Small intestine (tissue), 7 donors: ENCODE data around the gene SELENOT. TPM values are rescaled to one million over a fixed set of nuclear protein-coding genes. Genes with fewer than 3 reads are reported as not detected.
"Not testable (repeated sequence)": the region's sequence is repeated elsewhere in the genome, so short reads cannot be mapped to it uniquely, and the experiment has no call there.

Experiments
- DNase-seq, 2 donors: peaks; one replicate each; pipeline versions ENCODE4 v3.0.0 to v3.0.0-alpha.2; 2013
- FAIRE-seq: peaks from 2 replicates; lab custom pipeline; 2012; peaks lifted over from hg19 to GRCh38; lab: Jason Lieb, UNC
- H3K27ac ChIP-seq, 3 donors: one replicate each; pipeline ENCODE4 v1.5.1; 2013; ENCODE audit warnings: low read length in 2 of 3, mild to moderate bottlenecking in 2 of 3, control low read depth in 1 of 3, inconsistent platforms in 1 of 3, low read depth in 1 of 3, moderate library complexity in 1 of 3
- H3K27me3 ChIP-seq, 3 donors: one replicate each; pipeline ENCODE4 v1.6.1; 2013; ENCODE audit warnings: low read length in 3 of 3, inconsistent platforms in 1 of 3; ENCODE audit not compliant: control insufficient read depth in 3 of 3, insufficient read depth in 3 of 3
- H3K36me3 ChIP-seq, 3 donors: one replicate each; pipeline ENCODE4 v1.6.1; 2013; ENCODE audit warnings: low read length in 3 of 3, inconsistent platforms in 1 of 3, low read depth in 1 of 3, mild to moderate bottlenecking in 1 of 3, moderate library complexity in 1 of 3; ENCODE audit not compliant: control insufficient read depth in 3 of 3, insufficient read depth in 2 of 3
- H3K4me1 ChIP-seq, 3 donors: one replicate each; pipeline ENCODE4 v1.6.1; 2013; ENCODE audit warnings: low read length in 2 of 3, inconsistent platforms in 1 of 3, low read depth in 1 of 3, mild to moderate bottlenecking in 1 of 3, moderate library complexity in 1 of 3; ENCODE audit not compliant: control insufficient read depth in 3 of 3, insufficient read depth in 2 of 3
- H3K4me3 ChIP-seq, 3 donors: one replicate each; pipeline ENCODE4 v1.5.1; 2013; ENCODE audit warnings: low read length in 3 of 3, control low read depth in 1 of 3, inconsistent platforms in 1 of 3, low read depth in 1 of 3, mild to moderate bottlenecking in 1 of 3, moderate library complexity in 1 of 3
- H3K9me3 ChIP-seq, 2 donors: one replicate each; pipeline ENCODE4 v1.6.1; 2013; ENCODE audit warnings: low read depth in 1 of 2, low read length in 1 of 2; ENCODE audit not compliant: control insufficient read depth in 2 of 2, insufficient read depth in 1 of 2
- WGBS, 3 donors: extraction: QIAGEN DNeasy Blood & Tissue Kit; methylation state at CpG; one replicate each; pipeline ENCODE4 v1.1.7; 2013; 5-methylcytosine and 5-hydroxymethylcytosine counted together
- polyA plus RNA-seq, 4 donors: library from polyadenylated mRNA; stranded (reverse) in 3 of 4; unstranded in 1 of 4; fragments of 200-250 nt in 3 of 4; fragments of 120-200 nt in 1 of 4; gene quantifications; one replicate each; pipeline versions ENCODE4 v1.2.1 to v1.2.3, GENCODE V29; 2013
- donor health status: healthy with polysubstance abuse.
- donor health status: control.
- donor health status: control.
- donor health status: Bipolar disorder and iron deficiency.
- donor health status: healthy.

Gene SELENOT
- polyA plus RNA-seq, 4 donors, result 41.6 to 86.3 (median 75.9) TPM

GRCh38 chr3:150611666-150612065, 8.5 kb downstream of the SELENOT start:
- H3K27ac ChIP-seq, result no peak overlapping the region
- DNase-seq (no peak), FAIRE-seq (no peak)
- no peaks in the 10 kb centered on the region for H3K9me3 ChIP-seq
- H3K4me1 ChIP-seq, result peaks cover 2 to 15% (median 6%) of the 10 kb centered on the region in 3 donors
- 97 to 98% (median 97%) methylated on average over 34 of the region's 34 CpGs for WGBS, 3 donors
- peaks cover 0 to 15% (median 0%) of the 10 kb centered on the region in 3 donors for H3K36me3 ChIP-seq
- no peak overlapping the region for H3K4me3 ChIP-seq
- no peaks in the 10 kb centered on the region for H3K27me3 ChIP-seq

- Histone ChIP-seq H3K4me3 (no peak overlapping the region), H3K4me1 (peaks cover 0 to 15% (median 3%) of the 10 kb centered on the region in 3 donors), H3K9me3 (no peaks in the 10 kb centered on the region), H3K36me3 (peaks cover 0 to 16% (median 0%) of the 10 kb centered on the region in 3 donors), H3K27ac (no peak overlapping the region), H3K27me3 (no peaks in the 10 kb centered on the region)
- DNase-seq, result no peak
- 82 to 94% (median 84%) methylated on average over 1 of the region's 1 CpG for WGBS, 3 donors
- FAIRE-seq, result no peak
Measured at GRCh38 chr3:150612494-150612893, 9.4 kb downstream of the SELENOT start.

- H3K27me3 ChIP-seq, result no peaks in the 10 kb centered on the region
- DNase-seq (no peak), FAIRE-seq (no peak)
- H3K27ac ChIP-seq, result no peak overlapping the region
- H3K9me3 ChIP-seq, result no peaks in the 10 kb centered on the region
- no peak overlapping the region for H3K4me3 ChIP-seq
- WGBS, 3 donors, result 93 to 95% (median 94%) methylated on average over 2 of the region's 2 CpGs
- H3K36me3 ChIP-seq, result peaks cover 0 to 18% (median 0%) of the 10 kb centered on the region in 3 donors
- H3K4me1 ChIP-seq, result peaks cover 0 to 10% (median 0%) of the 10 kb centered on the region in 3 donors
Measured at GRCh38 chr3:150613034-150613433, 9.9 kb downstream of the SELENOT start.

GRCh38 chr3:150613709-150614480, 10.8 kb downstream of the SELENOT start:
- no peak overlapping the region for H3K4me3 ChIP-seq
- H3K9me3 ChIP-seq, result no peaks in the 10 kb centered on the region
- no peak overlapping the region for H3K27ac ChIP-seq
- peaks cover 0 to 22% (median 0%) of the 10 kb centered on the region in 3 donors for H3K36me3 ChIP-seq
- WGBS, 3 donors, result 88 to 94% (median 92%) methylated on average over 2 of the region's 2 CpGs
- H3K4me1 ChIP-seq, result peaks cover 0 to 8% (median 0%) of the 10 kb centered on the region in 3 donors
- FAIRE-seq (no peak), DNase-seq (no peak)
- H3K27me3 ChIP-seq, result no peaks in the 10 kb centered on the region

GRCh38 chr3:150620002-150620689, 17.0 kb downstream of the SELENOT start:
- H3K27me3 ChIP-seq, result no peaks in the 10 kb centered on the region
- FAIRE-seq (no peak), DNase-seq (no peak)
- H3K36me3 ChIP-seq, result peaks cover 0 to 10% (median 2%) of the 10 kb centered on the region in 3 donors
- no peak overlapping the region for H3K4me3 ChIP-seq
- H3K4me1 ChIP-seq, result no peaks in the 10 kb centered on the region
- H3K9me3 ChIP-seq, result no peaks in the 10 kb centered on the region
- WGBS, 3 donors, result 85 to 90% (median 87%) methylated on average over 7 of the region's 7 CpGs
- no peak overlapping the region for H3K27ac ChIP-seq

GRCh38 chr3:150622955-150623354, 19.8 kb downstream of the SELENOT start:
- DNase-seq, H3K9me3 ChIP-seq, H3K4me1 ChIP-seq, H3K27ac ChIP-seq, H3K27me3 ChIP-seq, H3K4me3 ChIP-seq: not testable (repeated sequence)
- peak; percentile 51 for FAIRE-seq
- H3K36me3 ChIP-seq, result peaks cover 6 to 11% (median 6%) of the 10 kb centered on the region in 3 donors

GRCh38 chr3:150623945-150624344, 20.8 kb downstream of the SELENOT start:
- H3K4me1 ChIP-seq, result no peaks in the 10 kb centered on the region
- peaks cover 6 to 7% (median 6%) of the 10 kb centered on the region in 3 donors for H3K36me3 ChIP-seq
- FAIRE-seq (no peak), DNase-seq (no peak)
- 93 to 98% (median 95%) methylated on average over 1 of the region's 1 CpG for WGBS, 3 donors
- no peak overlapping the region for H3K27ac ChIP-seq
- H3K9me3 ChIP-seq, result no peaks in the 10 kb centered on the region
- H3K27me3 ChIP-seq, result no peaks in the 10 kb centered on the region
- H3K4me3 ChIP-seq, result no peak overlapping the region

GRCh38 chr3:150626148-150626930, 23.2 kb downstream of the SELENOT start:
- FAIRE-seq (no peak), DNase-seq (no peak)
- Histone ChIP-seq H3K4me1 (no peaks in the 10 kb centered on the region), H3K9me3 (no peaks in the 10 kb centered on the region), H3K4me3 (no peak overlapping the region), H3K36me3 (peaks cover 6 to 8% (median 8%) of the 10 kb centered on the region in 3 donors), H3K27ac (no peak overlapping the region), H3K27me3 (no peaks in the 10 kb centered on the region)
- 69 to 88% (median 82%) methylated on average over 2 of the region's 2 CpGs for WGBS, 3 donors
